ENCODE measurements around the gene ADGRB3. TPM values are rescaled to one million over a fixed set of nuclear protein-coding genes. Genes with fewer than 3 reads are reported as not detected.
"Not testable (repeated sequence)": the region's sequence is repeated elsewhere in the genome, so short reads cannot be mapped to it uniquely, and the experiment has no call there.

ADGRB3 gene
- total RNA-seq, 4 donors from 2014 or later = 0.30 to 0.94 (median 0.35) TPM

DNA sequence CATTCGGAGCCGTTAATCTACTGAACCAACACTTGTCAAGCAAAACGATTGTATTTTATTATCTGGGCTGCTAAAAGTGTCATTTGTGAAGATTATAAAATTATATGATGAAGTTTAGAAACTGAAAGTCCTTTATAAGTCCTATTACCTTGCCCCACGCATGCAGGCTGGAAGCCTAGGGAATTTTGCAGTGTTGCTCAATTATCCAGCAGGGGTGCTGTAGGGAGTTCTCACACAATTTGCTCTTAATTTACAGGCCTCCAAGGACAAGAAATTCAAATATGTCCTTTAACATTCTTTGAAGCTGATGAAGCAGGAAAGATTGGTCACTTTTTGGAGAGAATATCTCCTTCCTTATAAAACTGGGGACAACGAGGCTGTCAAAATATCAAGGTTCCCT lies 792.8 kb downstream of the ADGRB3 start:
- TF ChIP-seq POLR2A (IDR thresholded peaks at IDR 0.05) (no peak), CTCF (IDR thresholded peaks at IDR 0.05) (no peak)
- intact Hi-C loops (cut with DNase I; ENCODE audit: low total_unique reads) = no loop called here
- DNase-seq (ENCODE audit: low spot score in 2 of 2) = no peak

DNA sequence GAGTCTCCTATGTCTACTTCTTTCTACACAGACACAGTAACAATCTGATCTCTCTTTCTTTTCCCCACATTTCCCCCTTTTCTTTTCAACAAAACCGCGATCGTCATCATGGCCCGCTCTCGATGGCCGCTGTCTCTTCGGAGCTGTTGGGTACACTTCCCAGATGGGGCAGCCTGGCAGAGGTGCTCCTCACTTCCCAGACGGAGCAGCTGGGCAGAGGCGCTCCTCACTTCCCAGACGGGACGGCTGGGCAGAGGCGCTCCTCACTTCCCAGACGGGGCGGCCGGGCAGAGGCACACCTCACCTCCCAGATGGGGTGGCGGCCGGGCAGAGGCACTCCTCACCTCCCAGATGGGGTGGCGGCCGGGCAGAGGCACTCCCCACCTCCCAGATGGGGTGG lies 797.1 kb downstream of the ADGRB3 start:
- DNase-seq (ENCODE audit: low spot score in 2 of 2); intact Hi-C loops (cut with DNase I; ENCODE audit: low total_unique reads); H3K4me3 ChIP-seq (ENCODE audit: low read depth, poor library complexity, severe bottlenecking): not testable (repeated sequence)
- 89% methylated on average over 14 to 15 of the region's 19 CpGs for WGBS, 2 donors

More for the DNA sequence above, 792.8 kb downstream of the ADGRB3 start:
- 66 to 73% methylated on average over 5 of the region's 5 CpGs for WGBS, 2 donors
- H3K4me3 ChIP-seq (ENCODE audit: low read depth, poor library complexity, severe bottlenecking) = no peak overlapping the region

DNA sequence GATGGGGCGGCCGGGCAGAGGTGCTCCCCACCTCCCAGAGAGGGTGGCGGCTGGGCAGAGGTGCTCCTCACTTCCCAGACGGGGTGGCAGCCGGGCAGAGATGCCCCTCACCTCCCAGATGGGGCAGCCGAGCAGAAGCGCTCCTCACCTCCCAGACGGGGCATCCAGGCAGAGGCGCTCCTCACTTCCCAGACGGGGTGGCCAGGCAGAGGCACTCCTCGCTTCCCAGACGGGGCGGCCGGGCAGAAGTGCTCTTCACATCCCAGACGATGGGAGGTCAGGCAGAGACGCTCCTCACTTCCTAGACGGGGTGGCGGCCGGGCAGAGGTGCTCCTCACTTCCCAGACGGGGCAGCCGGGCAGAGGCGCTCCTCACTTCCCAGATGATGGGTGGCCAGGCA lies 798.0 kb downstream of the ADGRB3 start:
- H3K4me3 ChIP-seq (ENCODE audit: low read depth, poor library complexity, severe bottlenecking); DNase-seq (ENCODE audit: low spot score in 2 of 2); intact Hi-C loops (cut with DNase I; ENCODE audit: low total_unique reads): not testable (repeated sequence)
- WGBS, 2 donors = 0 to 80% methylated on average over 1 to 15 of the region's 22 CpGs

GRCh38 chr6:69438113-69438512 lies 803.0 kb downstream of the ADGRB3 start:
- H3K4me3 ChIP-seq (ENCODE audit: low read depth, poor library complexity, severe bottlenecking) = no peak overlapping the region
- DNase-seq (ENCODE audit: low spot score in 2 of 2) = no peak
- 74 to 76% methylated on average over 2 of the region's 2 CpGs for WGBS, 2 donors
- no peak for TF ChIP-seq CTCF (IDR thresholded peaks at IDR 0.05)
- TF ChIP-seq POLR2A (IDR thresholded peaks at IDR 0.05) = no peak
- intact Hi-C loops (cut with DNase I; ENCODE audit: low total_unique reads) = no loop called here

Data from lower leg skin (tissue), 4 donors.